Panc1 (cell line): ENCODE data around the gene IGFALS. TPM values are rescaled to one million over a fixed set of nuclear protein-coding genes. Genes with fewer than 3 reads are reported as not detected.

ENCODE experiments used
- ATAC-seq: fragments of 200-7000 bp; cut with Tn5 transposase; 2 replicates; pipeline ENCODE4 v1.9.1; 2020; ENCODE audit warnings: mild to moderate bottlenecking, moderate library complexity
- BruUV-seq: library from RNA; stranded (reverse); fragments of 400-500 nt; replicated peaks from 2 replicates; lab custom pipeline; 2021; lab: Mats Ljungman, UMichigan
- CTCF ChIA-PET: fragments of 300-600 bp; sonication (Branson Sonifier 250); formaldehyde crosslinking; loops from one replicate; lab custom pipeline; 2022; ENCODE audit warnings: antibody characterized with exemption; lab: Charles Lee
- POLR2A ChIA-PET: fragments of 300-600 bp; sonication (Branson Sonifier 250); formaldehyde crosslinking; loops from one replicate; lab custom pipeline; 2022; ENCODE audit warnings: antibody characterized with exemption; lab: Charles Lee
- DNase-seq: peaks from one replicate; pipeline ENCODE4 v3.0.0-alpha.2; 2010; ENCODE audit warnings: low read depth, low spot score
- H3K27ac ChIP-seq: 2 replicates; pipeline ENCODE4 v1.5.1; 2011; ENCODE audit warnings: mild to moderate bottlenecking, low read length, inconsistent platforms
- H3K27me3 ChIP-seq: fragments of 200-500 bp; sonication (Bioruptor generic); 2 replicates; pipeline ENCODE4 v1.6.0; 2014; ENCODE audit warnings: low read length, inconsistent platforms; ENCODE audit not compliant: control insufficient read depth, insufficient read depth
- H3K36me3 ChIP-seq: fragments of 200-500 bp; sonication (Bioruptor generic); 2 replicates; pipeline ENCODE4 v1.5.1; 2014; ENCODE audit warnings: inconsistent platforms, mild to moderate bottlenecking, low read length, moderate library complexity; ENCODE audit not compliant: control insufficient read depth, insufficient read depth
- H3K4me1 ChIP-seq: 2 replicates; pipeline ENCODE4 v1.5.1; 2011; ENCODE audit warnings: inconsistent platforms, mild to moderate bottlenecking, low read length, moderate library complexity; ENCODE audit not compliant: control insufficient read depth, insufficient read depth
- H3K4me3 ChIP-seq, 2 experiments: 2 replicates each; pipeline ENCODE4 v1.5.1; 2011 to 2012; ENCODE audit warnings: low read depth in 2 of 2, low read length in 2 of 2, mild to moderate bottlenecking in 2 of 2, inconsistent platforms in 1 of 2, moderate library complexity in 1 of 2
- H3K9me3 ChIP-seq: fragments of 200-500 bp; sonication (Bioruptor generic); 2 replicates; pipeline ENCODE4 v1.5.1; 2014; ENCODE audit warnings: low read depth, mild to moderate bottlenecking, inconsistent platforms, low read length, moderate library complexity; ENCODE audit not compliant: control insufficient read depth, insufficient read depth
- CTCF ChIP-seq: fragments of 450-650 bp; IDR thresholded peaks from 2 replicates; pipeline ENCODE4 v1.5.1; 2017; ENCODE audit warnings: mild to moderate bottlenecking
- POLR2AphosphoS5 ChIP-seq: IDR thresholded peaks from 2 replicates; pipeline ENCODE4 v1.6.1; 2012; ENCODE audit warnings: mild to moderate bottlenecking, low read depth, low read length, moderate library complexity
- REST ChIP-seq, 2 experiments: IDR thresholded peaks; 2 replicates each; pipeline ENCODE4 v1.6.1; 2011 to 2012; ENCODE audit warnings: low read depth in 2 of 2, control low read depth in 1 of 2, low read length in 1 of 2, mild to moderate bottlenecking in 1 of 2, moderate library complexity in 1 of 2; ENCODE audit not compliant: insufficient read depth in 1 of 2
- SIN3A ChIP-seq: IDR thresholded peaks from 2 replicates; pipeline ENCODE4 v1.6.1; 2012; ENCODE audit warnings: low read depth, mild to moderate bottlenecking, low read length, moderate library complexity, borderline replicate concordance; ENCODE audit not compliant: insufficient read depth
- TCF7L2 ChIP-seq: IDR thresholded peaks from 2 replicates; pipeline ENCODE4 v1.6.1; 2011; ENCODE audit warnings: mild to moderate bottlenecking, low read depth, low read length, inconsistent platforms
- in situ Hi-C: cut with HindIII; loops from 2 replicates; pipeline ENCODE4 v1.10.0; 2016; ENCODE audit warnings: low sequenced_read_pairs, low pct_unique_long_range_greater_than_20kb
- intact Hi-C: fragments of 100-400 bp; cut with micrococcal nuclease; formaldehyde crosslinking; loops from one replicate; pipeline ENCODE4 v1.10.0; 2022; ENCODE audit not compliant: unreplicated experiment
- total RNA-seq: library from RNA; stranded (reverse); gene quantifications from one replicate; pipeline ENCODE4 v1.2.1, GENCODE V29; 2021; ENCODE audit not compliant: unreplicated experiment

The IGFALS gene
- total RNA-seq, 1 experiment from 2014 or later: 0.10 TPM

GRCh38 chr16:1745181-1745899 lies 48.2 kb downstream of the IGFALS start:
- ATAC-seq (no peak), DNase-seq (no peak)
- H3K9me3 ChIP-seq: no peaks in the 10 kb centered on the region
- no peaks in the 10 kb centered on the region for H3K27me3 ChIP-seq
- ChIA-PET POLR2A (interaction anchor here (0.6 kb wide), 1 partner anchor 325 kb away, joined by 3 read pairs; the partner anchor contains the start of gene UQCC4), CTCF (no interaction called here)
- no peak overlapping the region for H3K4me3 ChIP-seq
- H3K4me1 ChIP-seq: no peaks in the 10 kb centered on the region
- no peak overlapping the region for H3K27ac ChIP-seq
- TF ChIP-seq REST (IDR thresholded peaks at IDR 0.05; ENCODE audit: insufficient read depth in 1 of 2, low read depth in 2 of 2, low read length in 1 of 2): no peak
- intact Hi-C loops (no loop called here), in situ Hi-C loops (no loop called here)
- no peaks in the 10 kb centered on the region; the same call in 1 of the 2 replicates for H3K36me3 ChIP-seq
- BruUV-seq: TSS peak; percentile 56

- intact Hi-C loops: no loop called here
- DNase-seq: no peak
- ChIA-PET CTCF (no interaction called here), POLR2A (no interaction called here)
- no peaks in the 10 kb centered on the region; the same call in 1 of the 2 replicates for H3K36me3 ChIP-seq
- no peak overlapping the region for H3K4me3 ChIP-seq
- in situ Hi-C loops: no loop called here
- no peaks in the 10 kb centered on the region for H3K27me3 ChIP-seq
- no TSS peak for BruUV-seq
- no peaks in the 10 kb centered on the region for H3K9me3 ChIP-seq
- ATAC-seq: no peak
- no peaks in the 10 kb centered on the region for H3K4me1 ChIP-seq
- H3K27ac ChIP-seq: no peak overlapping the region
- no peak for TF ChIP-seq CTCF
- no peak for TF ChIP-seq POLR2AphosphoS5
- TF ChIP-seq TCF7L2: no peak
- no peak for TF ChIP-seq REST (IDR thresholded peaks at IDR 0.05; ENCODE audit: insufficient read depth in 1 of 2, low read depth in 2 of 2, low read length in 1 of 2)
- TF ChIP-seq SIN3A: no peak
These were observed 49.1 kb downstream of the IGFALS start for GRCh38 chr16:1744338-1744840.
